Measurements from ENCODE around the gene MME.

DNA sequence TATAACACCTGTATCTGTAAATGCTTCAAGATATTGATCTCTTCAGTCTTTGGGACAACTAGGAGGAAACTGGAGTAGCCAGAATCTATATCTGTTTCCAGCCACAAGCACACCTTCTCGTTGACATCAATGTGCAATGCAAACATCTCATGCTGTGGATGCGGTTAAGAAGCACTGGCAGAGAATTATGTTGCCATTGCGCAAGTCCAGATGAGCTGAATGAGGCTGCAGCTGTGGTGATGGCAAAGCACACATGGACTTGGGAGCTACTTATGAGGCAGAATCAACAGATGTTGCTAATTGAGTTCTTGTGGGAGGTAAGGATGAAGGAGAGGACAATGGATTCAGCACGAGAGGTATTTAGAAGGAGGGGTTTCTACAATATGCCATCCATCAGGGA, 122.5 kb downstream of the MME start:
- TF ChIP-seq POLR2A (IDR thresholded peaks at IDR 0.05): no peak
- TF ChIP-seq, protein P1, sequence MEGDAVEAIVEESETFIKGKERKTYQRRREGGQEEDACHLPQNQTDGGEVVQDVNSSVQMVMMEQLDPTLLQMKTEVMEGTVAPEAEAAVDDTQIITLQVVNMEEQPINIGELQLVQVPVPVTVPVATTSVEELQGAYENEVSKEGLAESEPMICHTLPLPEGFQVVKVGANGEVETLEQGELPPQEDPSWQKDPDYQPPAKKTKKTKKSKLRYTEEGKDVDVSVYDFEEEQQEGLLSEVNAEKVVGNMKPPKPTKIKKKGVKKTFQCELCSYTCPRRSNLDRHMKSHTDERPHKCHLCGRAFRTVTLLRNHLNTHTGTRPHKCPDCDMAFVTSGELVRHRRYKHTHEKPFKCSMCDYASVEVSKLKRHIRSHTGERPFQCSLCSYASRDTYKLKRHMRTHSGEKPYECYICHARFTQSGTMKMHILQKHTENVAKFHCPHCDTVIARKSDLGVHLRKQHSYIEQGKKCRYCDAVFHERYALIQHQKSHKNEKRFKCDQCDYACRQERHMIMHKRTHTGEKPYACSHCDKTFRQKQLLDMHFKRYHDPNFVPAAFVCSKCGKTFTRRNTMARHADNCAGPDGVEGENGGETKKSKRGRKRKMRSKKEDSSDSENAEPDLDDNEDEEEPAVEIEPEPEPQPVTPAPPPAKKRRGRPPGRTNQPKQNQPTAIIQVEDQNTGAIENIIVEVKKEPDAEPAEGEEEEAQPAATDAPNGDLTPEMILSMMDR (IDR thresholded peaks at IDR 0.05): no peak

Measured in body of pancreas (tissue), 4 donors.